Limb (tissue), 2 donors: ENCODE data around the gene HEY2.
"Not testable (repeated sequence)": the region's sequence is repeated elsewhere in the genome, so short reads cannot be mapped to it uniquely, and the experiment has no call there.

Experiments used
- DNase-seq, 2 donors: peaks; one replicate each; pipeline ENCODE4 v3.0.0-alpha.2; 2016; ENCODE audit errors: extremely low spot score in 2 of 2

Gene HEY2

GRCh38 chr6:125794342-125795137 lies 45.1 kb downstream of the HEY2 start:
- no peak for DNase-seq

- no peak for DNase-seq
Measured at GRCh38 chr6:125795301-125795700, 45.9 kb downstream of the HEY2 start.

- no peak for DNase-seq
Measured at GRCh38 chr6:125797120-125797885, 47.9 kb downstream of the HEY2 start.

- no peak for DNase-seq
Measured at GRCh38 chr6:125797886-125798444, 48.5 kb downstream of the HEY2 start.

- DNase-seq: no peak
Measured at GRCh38 chr6:125798734-125799508, 49.5 kb downstream of the HEY2 start.

- DNase-seq: no peak
Measured at GRCh38 chr6:125802383-125802782, 53.0 kb downstream of the HEY2 start.

- DNase-seq: no peak
Measured at GRCh38 chr6:125802943-125803377, 53.5 kb downstream of the HEY2 start.

- DNase-seq: no peak
Measured at GRCh38 chr6:125804264-125804663, 54.8 kb downstream of the HEY2 start.

- not testable (repeated sequence) for DNase-seq
Measured at GRCh38 chr6:125804866-125805425, 55.5 kb downstream of the HEY2 start.

GRCh38 chr6:125806813-125807212 lies 57.4 kb downstream of the HEY2 start:
- DNase-seq: no peak

- DNase-seq: no peak
Measured at GRCh38 chr6:125807293-125807692, 57.9 kb downstream of the HEY2 start.

- no peak for DNase-seq
Measured at GRCh38 chr6:125808060-125808459, 58.6 kb downstream of the HEY2 start.

GRCh38 chr6:125808591-125808990 lies 59.2 kb downstream of the HEY2 start:
- DNase-seq: no peak

GRCh38 chr6:125809570-125810170 lies 60.2 kb downstream of the HEY2 start:
- DNase-seq: no peak

- DNase-seq: no peak
Measured at GRCh38 chr6:125810445-125810844, 61.0 kb downstream of the HEY2 start.
